Measurements from ENCODE around the gene OPHN1.
"Not testable (repeated sequence)": the region's sequence is repeated elsewhere in the genome, so short reads cannot be mapped to it uniquely, and the experiment has no call there.

OPHN1 gene

DNA sequence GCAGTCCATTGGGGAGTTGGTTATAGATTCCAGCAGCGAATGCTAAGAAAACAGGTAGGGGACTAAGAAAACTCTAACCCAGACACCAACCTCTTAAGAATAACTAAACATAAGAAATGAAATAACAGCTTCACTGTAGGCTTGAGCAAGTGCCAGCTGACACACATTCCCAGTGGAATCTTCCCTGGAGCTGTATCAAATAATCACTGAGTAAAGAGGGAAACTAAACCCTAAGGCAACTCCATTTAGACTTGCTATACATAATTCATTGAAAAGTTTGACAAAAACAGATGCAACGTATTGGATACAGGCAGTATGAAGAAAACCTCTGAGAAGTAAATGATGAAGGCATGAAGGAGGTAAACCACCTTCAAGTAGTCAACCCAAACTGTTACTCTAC, 293.5 kb downstream of the OPHN1 start:
- DNase-seq, result no peak

DNA sequence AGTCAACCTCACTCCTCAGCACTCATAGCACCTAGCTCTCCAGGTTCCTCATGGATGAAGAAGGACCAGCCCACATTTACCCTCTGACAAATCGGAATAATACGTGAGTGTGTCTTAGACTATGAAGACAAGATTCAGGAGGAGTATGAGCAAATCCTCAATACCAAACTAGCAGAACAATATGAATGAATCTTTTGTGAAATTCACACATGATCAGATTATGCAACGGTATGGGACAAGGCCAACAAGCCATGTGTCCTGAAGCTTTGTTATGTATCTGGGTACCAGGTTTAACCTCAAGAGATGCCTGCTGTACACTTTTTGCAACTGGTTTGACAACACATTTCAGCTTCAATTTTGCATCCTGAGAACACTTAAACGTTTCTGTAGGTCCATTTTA, 300.1 kb downstream of the OPHN1 start:
- DNase-seq, result no peak

DNA sequence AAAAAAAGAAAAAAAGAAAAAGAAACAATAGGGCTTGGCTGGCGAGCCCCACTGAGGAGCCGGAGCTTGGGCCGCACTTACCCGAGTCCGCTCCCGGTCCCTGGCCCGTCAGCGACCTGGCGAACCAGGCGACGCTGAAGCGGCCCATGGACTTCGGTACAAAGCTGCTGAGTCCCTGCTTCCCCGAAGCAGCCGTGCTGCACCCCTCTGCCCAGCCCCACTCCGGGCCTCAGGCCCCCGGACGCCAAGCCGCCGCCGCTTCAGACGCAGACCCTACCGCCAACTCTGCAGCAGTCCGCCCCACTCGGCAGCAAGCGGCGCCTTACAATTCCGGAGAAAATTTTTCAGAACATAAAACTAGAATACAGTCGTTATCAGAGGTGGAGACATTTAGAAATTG, 300.5 kb downstream of the OPHN1 start:
- DNase-seq, result no peak

DNA sequence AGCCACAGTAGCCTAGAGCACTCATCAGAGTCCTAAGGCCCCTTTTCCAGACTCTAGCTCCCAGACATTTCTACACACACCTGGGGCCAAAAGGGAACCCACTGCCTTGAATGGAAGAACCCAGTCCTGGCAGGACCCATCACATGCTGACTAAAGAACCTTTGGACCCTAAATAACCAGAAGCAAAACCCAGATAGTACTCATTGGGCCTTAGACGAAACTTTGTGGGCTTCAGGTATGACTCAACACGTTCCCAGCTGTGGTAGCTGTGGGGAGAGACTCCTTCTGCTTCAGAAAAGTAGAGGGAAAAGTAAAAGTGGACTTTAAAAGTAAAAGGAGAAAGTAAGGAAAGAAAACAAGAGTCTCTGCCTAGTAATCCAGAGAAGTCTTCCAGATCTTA, 311.5 kb downstream of the OPHN1 start:
- DNase-seq, result no peak

DNA sequence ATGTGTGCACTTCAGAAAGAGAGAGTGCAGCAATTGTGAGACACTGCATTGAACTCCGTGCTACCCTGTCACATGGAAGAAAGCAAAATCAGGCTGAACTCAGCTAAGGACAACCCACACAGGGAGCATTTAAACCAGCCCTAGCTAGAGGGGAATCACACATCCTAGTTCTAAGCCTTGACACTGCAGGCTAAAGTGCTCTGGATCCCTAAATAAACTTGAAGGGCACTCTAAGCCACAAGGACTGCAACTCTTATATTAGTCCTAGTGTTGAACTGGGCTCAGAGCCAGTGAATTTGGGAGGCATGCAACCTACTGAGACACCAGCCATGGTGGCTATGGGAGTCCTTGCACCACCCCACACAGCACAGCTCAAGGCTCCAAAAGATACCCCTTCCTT, 311.9 kb downstream of the OPHN1 start:
- DNase-seq, result no peak

DNA sequence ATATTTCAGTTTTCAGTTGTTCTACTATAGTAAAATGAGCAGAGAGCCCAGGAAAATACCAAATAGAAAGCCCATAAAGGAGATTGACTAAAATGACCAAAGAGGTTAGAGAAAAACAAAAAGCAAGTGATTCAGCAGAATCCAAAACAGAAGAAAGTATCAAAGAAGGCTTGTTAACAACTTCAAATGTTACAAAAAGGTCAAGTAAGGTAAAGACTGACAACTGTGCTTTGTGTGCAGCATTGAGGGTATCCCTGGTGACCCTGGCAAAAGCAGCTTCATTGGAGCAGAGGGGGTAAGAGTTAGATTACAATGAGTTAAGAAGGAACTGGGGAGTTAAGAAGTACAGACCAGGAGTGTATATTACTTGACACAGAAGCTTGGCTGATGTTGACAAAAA, 317.9 kb downstream of the OPHN1 start:
- no peak for DNase-seq

DNA sequence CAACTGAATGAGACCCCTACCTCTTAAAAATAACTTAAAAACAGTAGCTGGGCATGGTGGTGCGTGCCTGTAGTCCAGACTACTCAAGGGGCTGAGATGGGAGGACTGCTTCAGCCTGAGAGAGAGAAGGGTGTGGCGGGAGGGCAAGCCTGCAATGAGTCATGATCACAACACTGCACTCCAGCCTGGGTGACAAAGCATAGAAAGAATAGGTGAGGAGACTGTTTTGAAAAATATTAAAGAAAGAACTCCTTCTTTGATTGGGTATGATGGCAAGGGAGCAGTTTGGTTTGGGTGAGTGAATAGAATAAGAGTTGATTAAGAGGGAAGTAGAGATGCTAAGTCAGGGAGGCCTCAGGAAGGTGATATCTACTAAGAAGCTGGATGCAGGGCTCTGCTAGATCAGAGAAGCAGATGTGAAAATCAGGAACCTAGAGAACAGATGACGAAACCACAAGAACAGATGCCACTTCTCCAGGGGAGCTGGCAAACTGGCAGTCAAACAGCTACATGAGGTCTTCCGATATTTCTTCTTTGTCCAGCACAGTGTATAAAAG, 318.6 kb downstream of the OPHN1 start:
- DNase-seq, result no peak

GRCh38 chrX:68113837-68114572, 319.3 kb downstream of the OPHN1 start:
- no peak for DNase-seq

GRCh38 chrX:68112321-68112720, 321.0 kb downstream of the OPHN1 start:
- no peak for DNase-seq

GRCh38 chrX:68109162-68109561, 324.1 kb downstream of the OPHN1 start:
- no peak for DNase-seq

- DNase-seq, result no peak
Observed at GRCh38 chrX:68098431-68098830, 334.9 kb downstream of the OPHN1 start.

DNA sequence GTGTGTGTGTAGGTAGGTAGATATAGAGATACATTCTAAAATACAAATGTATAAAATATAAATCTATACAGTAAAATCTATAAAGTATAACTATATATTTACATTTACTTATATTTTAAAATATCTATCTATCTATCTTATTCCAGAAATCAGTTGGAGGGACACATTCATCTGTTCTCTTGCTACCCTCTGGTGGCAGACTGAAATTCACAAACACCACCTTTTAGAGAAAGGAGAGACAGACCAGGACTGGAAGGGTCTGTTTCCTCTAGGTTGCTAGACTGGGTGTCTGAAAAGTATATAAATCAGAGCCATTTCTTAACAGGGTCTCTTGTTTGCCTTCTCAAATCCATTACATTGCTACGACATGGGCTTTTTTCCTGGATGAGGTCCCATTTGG, 343.0 kb downstream of the OPHN1 start:
- DNase-seq, result no peak

DNA sequence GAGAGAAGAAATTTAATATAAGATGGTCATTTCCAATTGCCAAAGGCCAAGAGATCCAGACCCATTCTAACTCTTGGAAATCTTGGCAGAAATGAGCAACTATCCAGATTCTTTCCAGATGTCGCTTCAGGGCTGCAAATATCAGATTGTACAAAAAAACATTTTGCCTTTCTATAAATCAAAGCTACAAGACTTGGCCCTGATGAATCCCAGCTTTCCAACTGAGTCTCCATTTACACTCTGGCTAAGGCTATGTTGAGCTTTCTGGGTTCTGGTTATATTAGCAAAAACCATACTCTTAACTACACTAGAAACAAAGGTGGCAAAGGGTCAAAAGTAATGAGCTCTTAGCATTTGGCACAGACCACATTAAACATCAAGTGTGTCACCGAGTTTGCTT, 345.8 kb downstream of the OPHN1 start:
- no peak for DNase-seq

DNA sequence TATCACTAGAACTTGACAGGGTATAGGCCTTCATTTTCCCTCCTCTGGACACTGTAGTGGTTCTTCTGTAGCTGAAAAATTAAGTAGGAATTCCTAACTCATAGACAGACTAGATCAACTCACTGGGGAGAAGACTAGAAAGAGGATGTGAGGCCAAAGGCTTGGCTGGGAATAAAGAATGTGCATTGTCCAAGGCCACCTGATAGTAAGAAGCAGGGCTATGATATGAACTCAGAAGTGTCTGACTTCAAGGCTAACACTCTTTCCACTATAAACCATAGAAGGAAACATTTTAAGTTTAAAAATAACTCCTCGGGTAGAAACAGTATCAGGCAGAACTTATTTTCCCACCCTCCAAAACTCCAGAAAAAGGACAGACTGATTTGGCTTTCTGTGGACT, 346.6 kb downstream of the OPHN1 start:
- no peak for DNase-seq

- DNase-seq, result no peak
Observed at GRCh38 chrX:68084765-68085164, 348.5 kb downstream of the OPHN1 start.

DNA sequence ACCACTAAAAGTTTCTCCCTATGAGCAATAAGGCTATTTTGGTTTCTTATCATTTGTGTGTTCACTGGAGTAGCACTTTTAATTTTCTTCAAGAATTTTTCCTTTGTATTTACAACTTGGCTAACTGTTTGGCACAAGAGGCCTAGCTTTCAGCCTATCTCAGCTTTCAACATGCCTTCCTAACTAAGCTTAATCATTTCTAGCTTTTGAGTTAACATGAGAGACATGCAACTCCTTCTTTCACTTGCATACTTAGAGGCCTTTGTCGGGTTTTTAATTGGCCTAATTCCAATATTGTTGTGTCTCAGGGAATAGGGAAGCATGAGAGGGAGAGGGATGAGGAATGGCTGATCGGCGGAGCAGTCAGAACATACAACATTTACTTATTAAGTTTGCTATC, 349.8 kb downstream of the OPHN1 start:
- no peak for DNase-seq

DNA sequence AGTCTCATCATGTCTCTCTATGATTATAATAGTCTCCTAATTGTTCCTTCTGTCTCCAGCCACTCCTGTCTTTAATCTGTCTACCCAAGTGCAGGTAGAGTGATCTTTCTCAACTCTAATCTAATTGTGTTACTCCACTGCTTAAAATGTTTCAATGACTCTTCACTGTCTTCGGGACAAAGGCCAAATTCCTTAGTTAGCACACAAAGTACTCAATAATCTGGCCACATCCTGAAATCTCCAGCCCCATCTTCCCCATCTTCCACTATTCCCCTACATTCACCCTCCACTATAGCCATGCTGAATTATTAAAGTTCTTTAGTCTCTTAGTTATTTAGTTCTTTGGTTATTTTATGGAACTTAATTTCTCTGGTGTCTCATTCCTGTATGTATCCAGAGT, 353.3 kb downstream of the OPHN1 start:
- DNase-seq, result no peak

- not testable (repeated sequence) for DNase-seq
Observed at GRCh38 chrX:68078801-68079200, 354.5 kb downstream of the OPHN1 start.

- DNase-seq, result no peak
Observed at GRCh38 chrX:68077378-68077777, 355.9 kb downstream of the OPHN1 start.

DNA sequence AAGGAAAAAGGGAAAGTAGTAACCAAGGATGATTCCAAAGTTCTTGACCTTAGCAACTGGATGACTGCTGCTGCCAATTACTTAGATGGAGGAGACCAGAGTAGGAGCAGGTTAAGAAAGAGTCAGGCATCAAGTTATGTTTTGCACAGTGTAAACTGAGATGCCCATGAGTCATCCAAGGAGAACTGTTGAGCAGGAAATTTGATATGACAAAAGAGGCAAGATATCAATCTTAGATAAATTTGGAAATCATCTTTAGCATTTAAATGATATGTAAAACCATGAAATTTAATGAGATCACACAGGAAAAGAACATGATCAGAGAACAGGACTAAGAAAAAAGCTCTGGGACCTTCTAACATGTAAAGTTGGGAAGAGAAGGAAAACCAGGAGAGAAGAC, 361.3 kb downstream of the OPHN1 start:
- DNase-seq, result no peak

DNA sequence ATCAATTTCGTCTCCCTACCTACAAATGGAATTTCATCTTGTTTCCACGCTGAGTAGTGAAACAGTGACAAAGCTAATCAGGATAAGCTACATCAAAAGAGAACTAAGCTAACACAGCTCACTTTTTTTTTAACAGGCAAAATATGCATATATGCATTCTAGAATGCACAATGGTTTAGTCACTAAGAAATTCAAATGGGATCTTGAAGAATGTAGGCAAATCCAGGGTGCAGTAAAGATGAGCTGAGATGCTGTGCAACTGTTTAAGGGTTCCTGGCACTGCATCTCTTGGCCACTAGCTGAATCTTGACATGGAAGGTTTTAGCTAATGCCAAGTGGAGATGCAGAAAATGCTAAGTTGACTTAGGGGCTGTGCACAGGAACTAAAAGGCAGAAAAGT, 363.2 kb downstream of the OPHN1 start:
- not testable (repeated sequence) for DNase-seq

GRCh38 chrX:68061206-68061535, 372.1 kb downstream of the OPHN1 start:
- DNase-seq, result no peak

DNA sequence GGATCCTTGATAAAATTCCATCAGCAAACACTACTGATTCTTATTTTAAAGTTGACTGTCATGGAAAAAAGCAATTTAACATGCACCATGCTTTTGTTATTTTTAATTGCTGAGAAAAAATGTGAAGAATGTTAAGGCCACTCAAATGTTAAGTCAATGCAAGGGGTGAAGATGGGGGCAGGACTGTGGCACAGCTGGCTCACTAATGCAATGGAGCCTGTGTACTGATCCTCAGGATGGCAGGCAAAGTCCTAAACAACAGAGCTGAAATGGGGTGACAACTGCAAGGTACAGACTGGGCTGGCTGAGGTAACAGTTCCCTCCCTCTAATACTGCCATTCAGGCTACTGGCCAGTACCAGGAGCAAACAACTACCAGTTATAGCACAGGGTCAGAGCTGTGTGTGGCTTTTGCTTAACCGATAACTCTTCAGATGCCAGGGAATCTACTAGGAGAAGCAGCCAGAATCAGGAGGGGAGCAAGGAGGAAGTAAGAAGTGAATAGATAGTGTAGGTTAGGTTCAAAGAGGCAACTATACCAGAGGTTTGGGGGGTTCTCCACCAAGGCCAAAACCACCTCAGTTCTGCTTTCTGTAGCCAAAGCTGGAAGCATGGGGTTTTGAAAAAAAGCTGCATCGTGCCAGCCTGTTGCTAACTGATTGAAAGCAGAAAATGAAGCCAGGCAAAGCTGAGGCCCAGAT, 372.6 kb downstream of the OPHN1 start:
- no peak for DNase-seq

DNA sequence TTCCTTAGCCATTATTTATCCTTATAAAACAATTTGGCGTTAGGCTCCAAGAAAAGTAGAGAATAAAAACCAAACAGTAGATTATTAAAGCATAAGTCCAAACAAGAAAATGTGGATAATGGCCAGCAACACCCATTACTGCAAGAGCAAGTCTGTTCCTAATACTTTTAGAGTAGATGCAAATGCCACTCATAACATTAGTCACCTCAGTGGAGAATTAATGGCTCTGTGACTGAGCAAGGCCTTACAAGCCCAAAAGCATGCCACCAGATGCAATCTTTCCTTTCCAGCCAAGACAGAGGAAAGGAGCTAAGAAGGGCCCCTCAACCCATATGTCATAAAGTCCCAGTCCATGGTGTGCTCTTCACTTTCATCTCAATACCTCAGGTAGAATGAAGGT, 373.8 kb downstream of the OPHN1 start:
- no peak for DNase-seq

DNA sequence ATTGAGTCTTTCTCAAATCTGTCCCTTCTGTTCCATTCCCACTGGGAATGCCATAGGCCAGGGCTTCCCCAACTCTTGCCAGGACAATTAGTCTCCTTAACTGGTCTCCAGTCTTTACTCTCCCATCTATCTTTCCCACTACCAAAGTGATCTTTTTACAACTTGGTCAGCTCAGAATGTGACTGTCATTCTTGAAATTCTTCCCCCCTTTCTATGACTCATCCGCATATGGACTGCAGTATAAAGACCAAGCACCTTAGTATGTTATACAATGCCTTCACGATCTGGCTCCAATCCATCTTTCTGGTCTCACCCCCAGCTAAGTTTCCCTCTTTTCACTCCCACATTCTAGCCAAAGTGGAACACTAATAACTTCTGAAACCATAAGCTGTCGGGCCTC, 383.8 kb downstream of the OPHN1 start:
- DNase-seq, result no peak
